Measurements from ENCODE around the gene PDE2A. TPM values are rescaled to one million over a fixed set of nuclear protein-coding genes. Genes with fewer than 3 reads are reported as not detected.
"Not testable (repeated sequence)": the region's sequence is repeated elsewhere in the genome, so short reads cannot be mapped to it uniquely, and the experiment has no call there.

PDE2A gene
- total RNA-seq, 1 donor from 2014 or later = 30.0 TPM

DNA sequence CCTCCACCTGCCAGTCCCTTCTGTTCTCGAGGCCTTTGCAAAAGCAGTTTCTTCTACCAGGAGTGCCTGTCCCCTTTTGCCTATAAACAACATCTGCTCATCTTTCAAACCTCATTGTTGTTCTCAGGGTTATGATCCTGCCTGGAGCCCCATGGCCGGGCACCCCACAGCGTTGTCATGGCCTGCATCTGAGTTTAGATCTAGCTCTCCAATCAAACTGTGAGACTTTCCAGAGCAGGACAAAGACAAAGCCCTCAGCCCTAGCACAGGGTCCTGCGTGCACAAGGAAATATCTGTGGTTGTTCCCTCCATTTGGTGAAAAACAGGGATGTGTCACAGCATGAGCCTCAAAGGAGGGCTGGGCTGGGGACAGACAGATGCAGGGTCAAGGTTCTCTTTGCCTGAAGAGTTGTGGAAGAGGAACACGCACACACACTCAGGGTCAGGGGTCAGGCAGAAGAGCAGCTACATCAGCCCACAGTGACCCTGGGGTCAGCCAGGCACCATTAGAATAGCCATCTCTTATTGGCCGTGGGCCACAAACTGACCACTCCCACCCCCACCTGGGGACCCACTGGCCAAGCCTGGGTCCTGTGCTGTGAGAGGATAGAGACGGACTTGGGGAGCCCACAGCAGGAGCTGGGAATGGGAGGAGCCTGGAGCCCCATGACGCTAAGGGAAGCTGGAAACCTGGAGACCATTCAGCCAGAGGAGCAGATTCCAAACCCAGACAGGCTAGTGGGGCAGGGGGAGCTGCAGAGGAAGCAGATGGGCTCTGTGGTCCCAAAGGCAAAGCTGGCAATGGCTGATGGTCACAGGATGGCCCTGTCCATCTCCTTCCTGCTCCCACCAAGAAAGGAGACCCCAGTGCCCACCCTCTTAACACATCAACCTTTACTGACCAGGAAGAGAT is 99.4 kb downstream of the PDE2A start:
- no peak for DNase-seq
- intact Hi-C loops (cut with micrococcal nuclease) = loop anchor here (10.0 kb wide), 1 partner anchor 90 kb away; no protein-coding TSS in a partner anchor
- ATAC-seq = no peak

DNA sequence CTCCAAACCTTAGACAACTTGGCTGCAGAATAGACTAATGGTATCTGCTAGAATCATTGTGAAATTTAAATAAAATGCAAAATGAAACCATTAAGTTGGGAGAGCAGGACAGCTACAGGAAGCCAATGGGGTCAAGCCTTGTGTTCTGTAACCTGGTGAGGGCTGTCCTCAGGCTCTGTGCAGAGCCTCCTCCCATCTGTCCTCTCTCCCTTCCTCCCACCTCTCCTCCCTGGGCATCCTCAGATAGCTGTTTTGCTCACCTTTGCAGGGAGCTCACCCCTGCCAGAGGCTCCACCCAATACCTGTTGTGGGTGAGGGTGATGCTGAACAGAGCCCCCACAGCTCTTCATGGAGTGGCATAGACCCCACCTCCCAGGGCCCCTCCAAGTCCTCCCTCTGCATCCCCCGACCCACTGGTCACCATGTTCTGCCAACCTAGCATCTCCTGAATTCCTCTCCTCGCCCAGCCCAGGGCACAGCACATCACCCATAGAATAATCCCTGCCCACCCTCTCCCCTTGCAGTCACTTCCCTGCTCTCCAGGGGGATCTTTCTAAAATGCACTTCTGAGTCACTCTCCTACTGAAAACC is 100.3 kb downstream of the PDE2A start:
- ATAC-seq (no peak), DNase-seq (no peak)
- intact Hi-C loops (cut with micrococcal nuclease) = loop anchor here (10.0 kb wide), 1 partner anchor 89 kb away; no protein-coding TSS in a partner anchor

DNA sequence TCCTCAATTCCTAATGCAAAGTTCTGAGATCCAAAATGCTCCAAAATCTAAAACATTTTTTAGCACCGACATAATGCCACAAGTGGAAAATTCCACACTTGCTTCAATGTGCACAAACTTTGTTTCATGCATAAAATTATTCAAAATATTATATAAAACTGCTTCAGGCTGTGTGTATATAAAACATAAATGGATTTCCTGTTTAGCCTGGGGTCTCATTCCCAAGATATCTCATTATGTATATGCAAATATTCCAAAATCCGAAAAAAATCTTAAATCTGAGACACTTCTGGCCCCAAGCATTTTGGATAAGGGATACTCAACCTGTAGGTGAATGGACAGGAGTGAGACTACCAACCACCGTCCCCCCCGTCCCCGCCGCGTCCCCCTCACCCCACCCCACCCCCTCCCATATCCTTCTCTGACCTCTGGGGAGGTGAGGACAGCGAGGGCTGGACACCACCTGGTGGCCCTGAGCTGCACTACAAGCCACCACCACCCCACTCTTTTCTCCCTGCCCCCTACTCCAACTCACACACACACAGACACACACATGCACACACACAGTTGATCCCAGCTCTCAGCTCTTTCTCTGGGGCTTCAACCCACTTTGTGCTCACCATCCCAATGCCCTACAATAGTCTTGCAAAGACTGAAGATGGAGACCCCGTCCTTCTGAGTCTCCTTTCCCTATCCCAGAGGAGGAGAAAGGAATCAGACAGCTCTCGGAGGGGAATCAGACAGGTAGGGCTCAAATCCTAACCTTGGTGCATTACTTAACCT is 101.0 kb downstream of the PDE2A start:
- peak; percentile 53 for DNase-seq
- intact Hi-C loops (cut with micrococcal nuclease) = loop anchor here (10.0 kb wide), 1 partner anchor 88 kb away; no protein-coding TSS in a partner anchor

DNA sequence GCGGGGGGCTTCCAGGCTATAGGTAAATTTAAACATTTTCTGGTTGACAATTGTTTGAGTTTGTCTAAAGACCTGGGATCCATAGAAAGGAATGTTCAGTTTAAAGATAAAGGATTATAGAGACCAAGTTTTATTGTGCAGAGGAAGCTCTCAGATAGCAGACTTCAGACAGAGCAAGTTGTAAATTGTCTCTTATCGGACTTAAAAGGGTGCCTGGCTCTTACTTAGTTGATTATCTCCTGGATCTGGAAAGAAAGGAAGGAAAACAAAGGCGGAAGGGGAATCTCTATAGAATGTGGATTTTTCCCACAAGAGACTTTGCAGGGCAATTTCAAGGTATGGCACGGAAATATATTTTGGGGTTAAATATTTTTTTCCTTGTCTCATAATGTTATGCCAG is 101.7 kb downstream of the PDE2A start:
- DNase-seq, ATAC-seq: not testable (repeated sequence)
- intact Hi-C loops (cut with micrococcal nuclease) = loop anchor here (10.0 kb wide), 1 partner anchor 88 kb away; no protein-coding TSS in a partner anchor

More for the DNA sequence above, 101.0 kb downstream of the PDE2A start:
- ATAC-seq = peak; percentile 70

DNA sequence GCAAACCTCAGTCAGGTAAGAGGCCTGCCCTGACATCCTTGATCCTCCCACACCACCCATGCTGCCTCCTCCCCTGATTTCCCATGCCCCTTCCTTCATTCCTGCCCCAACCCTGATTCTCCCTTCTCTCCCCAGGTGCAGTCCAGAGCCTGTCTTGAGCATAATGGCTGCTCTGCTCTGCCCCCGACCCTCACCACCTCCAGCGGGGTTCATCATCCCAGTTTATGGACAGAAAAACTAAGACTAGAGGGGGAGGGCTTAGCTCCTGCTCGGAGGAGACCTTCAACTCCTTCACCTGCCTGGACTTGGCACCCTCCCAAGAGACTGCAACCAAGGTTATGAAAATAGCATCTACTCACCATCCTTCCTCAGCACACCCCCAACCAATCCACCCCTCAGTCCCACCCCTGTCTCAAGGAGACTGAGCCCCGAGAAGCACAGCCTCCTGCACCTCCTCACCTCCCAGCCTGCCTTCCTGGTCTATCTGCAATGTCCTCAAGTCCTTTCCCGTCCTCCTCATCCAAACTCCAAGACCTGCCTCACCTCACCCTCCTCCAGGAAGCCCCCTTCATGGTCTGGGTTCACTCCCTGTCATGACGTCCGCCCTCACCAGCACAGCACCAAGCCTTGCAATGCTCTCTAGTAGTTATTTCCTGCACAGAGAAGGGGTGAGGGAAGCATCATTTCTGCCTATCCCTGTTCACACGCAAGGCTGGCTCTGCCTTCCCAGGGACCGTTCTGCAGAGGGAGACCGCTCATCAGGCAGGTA is 103.1 kb downstream of the PDE2A start:
- ATAC-seq = no peak

DNA sequence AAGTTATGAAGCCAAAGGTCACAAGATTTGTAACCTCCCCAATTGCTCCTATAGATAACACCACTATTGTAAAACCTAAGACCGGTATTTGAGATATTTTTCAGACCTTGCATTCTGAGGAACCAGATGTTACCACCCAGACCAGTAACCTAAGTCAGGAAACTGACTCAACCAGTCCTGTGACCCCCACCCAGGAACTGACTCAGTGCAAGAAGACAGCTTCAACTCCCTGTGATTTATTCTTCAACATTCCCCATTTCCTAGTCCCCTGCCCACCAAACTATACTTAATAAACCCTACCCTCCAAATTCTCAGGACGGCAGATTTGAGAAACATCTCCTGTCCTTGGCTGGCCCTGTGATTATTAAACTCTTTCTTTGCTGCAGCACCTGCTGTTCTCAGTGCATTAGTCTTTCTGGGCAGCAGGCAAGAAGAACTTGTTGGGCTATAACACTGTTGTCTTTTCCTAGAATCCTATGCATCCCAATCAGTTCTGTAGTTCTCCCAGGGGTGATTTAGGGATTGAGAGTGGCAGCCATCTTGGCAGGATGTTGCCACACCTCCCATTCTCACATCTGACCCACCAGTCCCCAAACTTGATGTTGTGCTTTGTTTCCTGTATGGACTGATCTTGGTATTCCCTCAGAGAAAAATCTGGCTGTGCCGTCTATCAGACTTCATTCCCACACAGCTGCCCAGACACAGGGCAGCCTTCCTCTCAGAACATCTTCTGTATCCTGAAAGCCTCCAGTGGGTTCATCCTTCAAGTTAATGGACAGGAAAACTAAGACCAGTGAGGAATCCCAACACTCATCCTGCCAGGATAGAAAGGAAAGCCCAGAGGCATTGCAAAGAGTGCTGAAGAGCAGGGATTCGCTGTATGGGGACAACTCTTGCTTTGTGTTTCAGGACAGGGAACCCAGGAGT is 104.0 kb downstream of the PDE2A start:
- DNase-seq (no peak), ATAC-seq (no peak)
- intact Hi-C loops (cut with micrococcal nuclease) = loop anchor here (10.0 kb wide), 1 partner anchor 85 kb away; no protein-coding TSS in a partner anchor

More for the DNA sequence above, 103.1 kb downstream of the PDE2A start:
- DNase-seq = no peak
- intact Hi-C loops (cut with micrococcal nuclease) = loop anchor here (10.0 kb wide), 1 partner anchor 86 kb away; no protein-coding TSS in a partner anchor

DNA sequence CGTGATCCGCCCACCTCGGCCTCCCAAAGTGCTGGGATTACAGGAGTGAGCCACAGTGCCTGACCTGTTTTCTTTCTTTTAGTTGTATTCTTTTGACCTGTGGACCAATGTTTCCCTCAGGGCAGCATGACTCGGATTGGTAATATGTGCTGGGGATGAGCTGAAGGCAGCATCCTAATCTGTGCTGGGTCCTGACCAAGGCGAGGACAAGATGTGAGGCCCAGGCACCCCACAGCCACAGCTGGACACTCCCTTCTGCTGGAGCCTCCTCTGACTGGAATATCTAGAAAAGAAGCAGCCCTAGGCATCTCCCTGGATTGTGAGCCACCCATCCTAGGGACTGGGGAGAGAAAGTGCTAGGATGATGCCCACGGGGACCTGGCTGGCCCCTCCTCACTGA is 105.4 kb downstream of the PDE2A start:
- DNase-seq (no peak), ATAC-seq (no peak)
- intact Hi-C loops (cut with micrococcal nuclease) = no loop called here

DNA sequence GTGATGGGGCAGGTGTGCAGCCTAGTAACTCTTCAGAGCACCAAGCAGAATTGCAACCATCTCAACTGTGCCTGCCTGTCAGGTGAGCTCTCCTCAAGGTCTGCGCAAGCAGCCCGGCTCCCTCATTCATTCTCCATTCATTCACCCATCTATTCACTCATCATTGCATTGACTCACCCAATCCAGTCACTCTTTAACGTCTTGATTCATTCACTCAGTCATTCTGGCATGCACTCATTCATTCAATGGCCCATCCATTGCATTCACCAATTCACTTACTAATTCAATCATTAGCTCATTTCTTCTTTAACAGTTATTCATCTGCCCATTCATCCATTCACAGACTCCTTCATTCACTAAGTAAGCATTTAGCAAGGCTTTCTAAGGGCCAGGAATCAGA is 111.8 kb downstream of the PDE2A start:
- DNase-seq = no peak
- intact Hi-C loops (cut with micrococcal nuclease) = no loop called here
- ATAC-seq = no peak

DNA sequence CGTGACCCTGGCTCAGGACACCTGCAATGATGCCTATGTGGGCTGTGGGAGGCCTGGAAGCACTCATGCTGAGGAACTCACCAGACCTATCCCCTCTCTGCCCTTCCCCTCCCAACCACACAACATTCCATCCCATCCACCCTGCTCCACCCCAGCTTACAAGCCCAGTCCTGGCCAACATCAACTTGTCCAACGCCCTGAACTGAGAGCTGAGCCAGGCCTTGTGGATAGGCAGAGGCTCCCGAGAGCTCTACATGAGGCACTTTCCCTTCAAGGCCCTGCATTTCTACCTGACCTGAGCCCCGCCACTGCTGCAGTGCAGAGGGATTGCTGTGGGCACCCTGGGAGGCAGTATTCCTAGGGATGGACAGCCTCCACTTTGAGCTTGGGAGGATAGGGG is 112.4 kb downstream of the PDE2A start:
- no peak for DNase-seq
- intact Hi-C loops (cut with micrococcal nuclease) = no loop called here
- ATAC-seq = no peak

DNA sequence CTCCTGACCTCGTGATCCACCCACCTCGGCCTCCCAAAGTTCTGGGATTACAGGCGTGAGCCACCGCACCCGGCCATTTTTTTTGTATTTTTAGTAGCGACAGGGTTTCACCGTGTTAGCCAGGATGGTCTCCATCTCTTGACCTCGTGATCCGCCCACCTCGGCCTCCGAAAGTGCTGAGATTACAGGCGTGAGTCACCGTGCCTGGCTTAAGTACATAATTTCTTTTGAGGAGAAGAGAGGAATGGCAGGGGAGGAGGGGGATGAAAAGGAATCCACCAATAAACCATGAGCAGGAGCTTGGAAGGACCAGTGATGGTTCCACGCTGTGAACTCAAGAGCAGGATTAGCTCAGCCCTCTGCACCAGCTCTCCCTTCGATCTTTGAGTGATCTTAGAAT is 113.4 kb downstream of the PDE2A start:
- DNase-seq; intact Hi-C loops (cut with micrococcal nuclease); ATAC-seq: not testable (repeated sequence)

DNA sequence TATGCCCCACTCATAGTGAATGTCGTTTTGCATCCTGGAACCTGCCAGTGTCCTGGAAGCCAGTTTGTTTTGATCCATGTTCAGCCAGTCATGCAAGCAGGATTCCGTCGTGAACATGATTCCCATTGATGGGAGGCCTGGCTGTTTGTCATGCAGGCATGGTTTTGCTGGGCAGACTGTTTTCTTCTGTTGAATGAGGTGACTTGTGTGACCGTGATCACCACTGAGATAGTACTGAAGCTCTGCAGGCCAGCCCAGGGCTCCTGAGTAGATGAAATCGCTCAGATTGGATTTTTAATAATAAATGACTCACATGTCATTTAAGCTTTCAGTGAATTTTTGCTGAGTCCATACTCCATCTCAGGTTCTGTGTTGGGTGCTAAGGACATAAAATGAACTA is 117.8 kb downstream of the PDE2A start:
- no peak for DNase-seq
- no peak for ATAC-seq
- intact Hi-C loops (cut with micrococcal nuclease) = loop anchor here (10.0 kb wide), 1 partner anchor 82 kb away; no protein-coding TSS in a partner anchor

DNA sequence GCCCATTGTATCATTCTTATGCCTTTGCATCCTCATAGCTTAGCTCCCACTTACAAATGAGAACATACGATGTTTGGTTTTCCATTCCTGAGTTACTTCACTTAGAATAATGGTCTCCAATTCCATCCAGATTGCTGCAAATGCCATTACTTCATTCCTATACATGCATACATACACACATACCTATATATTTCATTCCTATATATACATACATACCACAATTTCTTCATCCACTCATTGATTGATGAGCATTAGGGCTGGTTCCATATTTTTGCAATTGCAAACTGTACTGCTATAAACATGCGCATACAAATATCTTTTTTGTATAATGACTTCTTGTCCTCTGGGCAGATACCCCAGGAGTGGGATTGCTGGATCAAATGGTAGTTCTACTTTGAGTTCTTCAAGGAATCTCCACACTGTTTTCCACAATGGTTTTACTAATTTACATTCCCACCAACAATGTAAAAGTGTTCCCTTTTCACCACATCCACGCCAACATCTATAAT is 119.2 kb downstream of the PDE2A start:
- ATAC-seq, DNase-seq: not testable (repeated sequence)
- intact Hi-C loops (cut with micrococcal nuclease) = loop anchor here (10.0 kb wide), 1 partner anchor 80 kb away; no protein-coding TSS in a partner anchor

DNA sequence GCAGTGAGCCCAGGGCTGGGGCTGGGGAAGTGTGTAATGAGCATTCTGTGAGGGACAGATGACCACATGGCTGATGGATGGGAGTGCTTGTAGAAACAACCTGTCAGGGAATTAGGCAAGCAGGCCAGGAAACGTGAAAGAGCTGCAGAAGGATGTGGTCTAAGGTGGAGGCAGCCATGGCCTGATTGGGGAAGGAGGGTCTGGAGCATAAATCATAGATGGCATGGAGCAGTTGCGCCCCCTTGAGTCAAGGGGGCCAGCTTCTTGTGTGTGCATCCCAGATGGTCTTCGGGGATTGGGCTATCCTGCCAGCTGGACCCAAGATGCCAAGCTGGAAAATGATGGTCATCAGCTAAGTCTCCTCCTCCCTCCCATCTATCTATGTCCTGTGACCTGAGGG is 120.5 kb downstream of the PDE2A start:
- peak; percentile 46 for DNase-seq
- intact Hi-C loops (cut with micrococcal nuclease) = loop anchor here (10.0 kb wide), 1 partner anchor 79 kb away; no protein-coding TSS in a partner anchor
- ATAC-seq = no peak

DNA sequence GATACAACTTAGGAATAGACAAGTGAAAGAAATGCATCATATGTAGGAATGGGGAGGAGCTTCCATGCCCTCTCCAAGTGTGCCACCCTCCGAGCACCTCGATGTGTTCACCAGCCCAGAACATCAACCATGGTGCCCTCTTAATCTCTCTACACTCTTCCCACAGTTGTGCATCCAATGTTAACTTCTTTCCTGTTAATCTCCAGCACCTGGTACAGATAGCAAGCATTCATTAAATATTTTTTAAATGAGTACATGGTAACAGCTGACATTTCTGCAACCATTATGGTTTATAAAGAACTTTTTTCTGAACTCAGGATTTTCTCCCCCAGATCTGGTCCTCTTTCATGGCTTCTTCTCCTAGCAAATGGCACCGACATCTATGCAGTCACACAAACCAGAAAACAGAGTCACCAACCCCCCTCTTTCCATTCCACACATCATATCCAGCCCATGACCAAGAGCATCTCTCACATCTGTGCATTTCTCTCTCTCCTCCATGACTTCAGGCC is 121.8 kb downstream of the PDE2A start:
- intact Hi-C loops (cut with micrococcal nuclease) = loop anchor here (10.0 kb wide), 1 partner anchor 78 kb away; no protein-coding TSS in a partner anchor
- ATAC-seq = no peak
- DNase-seq = no peak

DNA sequence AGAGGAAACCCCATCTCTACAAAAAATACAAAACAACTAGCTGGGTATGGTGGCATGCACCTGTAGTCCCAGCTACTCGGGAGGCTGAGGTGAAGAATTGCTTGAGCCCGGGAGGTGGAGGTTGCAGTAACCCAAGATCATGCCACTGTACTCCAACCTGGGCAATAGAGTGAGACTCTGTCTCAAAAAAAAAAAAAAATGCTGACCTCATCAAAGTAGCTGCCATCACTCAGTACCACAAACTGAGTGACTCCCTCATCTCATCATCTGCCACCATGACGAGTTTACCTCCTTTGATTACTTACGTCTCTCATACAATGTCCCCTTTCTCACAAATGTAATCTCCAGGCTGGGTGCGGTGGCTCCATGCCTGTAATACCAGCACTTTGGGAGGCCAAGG is 122.7 kb downstream of the PDE2A start:
- intact Hi-C loops (cut with micrococcal nuclease) = loop anchor here (10.0 kb wide), 1 partner anchor 77 kb away; no protein-coding TSS in a partner anchor
- ATAC-seq (no peak), DNase-seq (no peak)

DNA sequence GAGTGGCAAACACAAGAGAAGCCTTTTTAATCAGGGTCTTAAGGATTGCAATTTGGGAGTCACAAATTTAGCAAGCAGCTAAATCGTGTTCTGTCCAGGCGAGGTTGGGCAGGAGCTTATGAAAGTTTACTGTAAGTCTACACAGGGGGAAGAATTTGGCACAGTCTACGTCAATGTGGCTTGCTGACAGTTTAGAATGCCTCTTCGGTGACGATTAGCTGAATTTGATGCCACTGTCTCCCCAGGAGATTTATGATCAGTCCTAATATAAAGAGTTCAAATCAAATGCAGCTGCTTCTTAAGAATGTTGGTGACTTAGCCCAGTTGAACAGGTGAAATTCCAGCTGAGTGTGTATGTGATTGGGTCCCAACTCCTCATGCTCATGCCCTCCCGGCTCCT is 125.8 kb downstream of the PDE2A start:
- intact Hi-C loops (cut with micrococcal nuclease) = no loop called here
- DNase-seq (no peak), ATAC-seq (no peak)

DNA sequence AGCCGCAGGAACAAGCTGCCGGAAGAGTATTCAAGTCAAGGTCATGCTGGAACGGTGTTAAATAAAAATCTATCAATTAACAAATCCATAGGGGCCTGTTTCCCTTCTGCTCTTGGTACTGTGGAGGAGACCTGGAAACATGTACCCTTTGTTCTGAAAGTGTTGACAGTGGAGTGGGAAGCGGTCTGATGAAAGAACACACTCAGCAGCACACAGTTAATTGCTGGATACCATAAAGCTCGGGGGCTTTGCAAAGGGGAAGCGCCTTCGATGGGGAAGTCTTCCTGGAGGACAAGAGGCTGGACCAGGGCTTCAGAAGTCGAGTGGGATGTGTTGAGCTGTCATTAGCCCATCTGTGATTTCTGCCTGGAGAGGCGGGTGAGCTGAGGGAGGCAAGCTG is 127.4 kb downstream of the PDE2A start:
- DNase-seq (no peak), ATAC-seq (no peak)
- intact Hi-C loops (cut with micrococcal nuclease) = no loop called here
